Peyer's patch (tissue), 4 donors: ENCODE results near the gene MAPK4. TPM values are rescaled to one million over a fixed set of nuclear protein-coding genes. Genes with fewer than 3 reads are reported as not detected.
"Not testable (repeated sequence)": the region's sequence is repeated elsewhere in the genome, so short reads cannot be mapped to it uniquely, and the experiment has no call there.

ENCODE experiments used
- DNase-seq, 3 donors: peaks; one replicate each; pipeline ENCODE4 v3.0.0-alpha.2; 2017 to 2019
- H3K27ac ChIP-seq, 4 donors: fragments of 200-600 bp; sonication (generic); one replicate each; pipeline ENCODE4 v1.5.1; 2016 to 2019
- H3K27me3 ChIP-seq, 2 donors: fragments of 200-600 bp; sonication (generic); one replicate each; pipeline ENCODE4 v1.5.1; 2019
- H3K36me3 ChIP-seq, 3 donors: fragments of 200-600 bp; sonication (generic); one replicate each; pipeline ENCODE4 v1.5.1; 2016 to 2019
- H3K4me1 ChIP-seq, 4 donors: fragments of 200-600 bp; sonication (generic); one replicate each; pipeline ENCODE4 v1.5.1; 2016 to 2019
- H3K4me3 ChIP-seq, 4 donors: fragments of 200-600 bp; sonication (generic); 1 replicate in 3 of 4; 2 replicates in 1 of 4; pipeline ENCODE4 v1.5.1; 2016 to 2019; ENCODE audit warnings: mild to moderate bottlenecking in 1 of 4
- H3K9me3 ChIP-seq, 4 donors: fragments of 200-600 bp; sonication (generic); one replicate each; pipeline ENCODE4 v1.5.1; 2016 to 2019; ENCODE audit warnings: mild to moderate bottlenecking in 1 of 4
- CTCF ChIP-seq, 6 experiments: fragments of 450-650 bp in 4 of 6; fragments of 200-600 bp in 2 of 6; sonication (generic) in 1 of 6; IDR thresholded peaks; one replicate each; pipeline ENCODE4 v1.5.1; 2017 to 2019; ENCODE audit warnings: antibody characterized with exemption in 6 of 6, mild to moderate bottlenecking in 3 of 6, moderate library complexity in 1 of 6
- POLR2A ChIP-seq, 2 donors: fragments of 450-650 bp; IDR thresholded peaks; one replicate each; pipeline ENCODE4 v1.5.1; 2017; ENCODE audit warnings: antibody characterized with exemption in 2 of 2, mild to moderate bottlenecking in 2 of 2, moderate library complexity in 2 of 2
- total RNA-seq, 4 donors: library from RNA; depleted of rRNA; stranded (reverse); fragments of >200 nt; gene quantifications; one replicate each; pipeline ENCODE4 v1.1.0, GENCODE V29; 2016

Gene MAPK4
- total RNA-seq, 4 donors from 2014 or later: 0.54 to 2.0 (median 0.83) TPM; not detected in 1

DNA sequence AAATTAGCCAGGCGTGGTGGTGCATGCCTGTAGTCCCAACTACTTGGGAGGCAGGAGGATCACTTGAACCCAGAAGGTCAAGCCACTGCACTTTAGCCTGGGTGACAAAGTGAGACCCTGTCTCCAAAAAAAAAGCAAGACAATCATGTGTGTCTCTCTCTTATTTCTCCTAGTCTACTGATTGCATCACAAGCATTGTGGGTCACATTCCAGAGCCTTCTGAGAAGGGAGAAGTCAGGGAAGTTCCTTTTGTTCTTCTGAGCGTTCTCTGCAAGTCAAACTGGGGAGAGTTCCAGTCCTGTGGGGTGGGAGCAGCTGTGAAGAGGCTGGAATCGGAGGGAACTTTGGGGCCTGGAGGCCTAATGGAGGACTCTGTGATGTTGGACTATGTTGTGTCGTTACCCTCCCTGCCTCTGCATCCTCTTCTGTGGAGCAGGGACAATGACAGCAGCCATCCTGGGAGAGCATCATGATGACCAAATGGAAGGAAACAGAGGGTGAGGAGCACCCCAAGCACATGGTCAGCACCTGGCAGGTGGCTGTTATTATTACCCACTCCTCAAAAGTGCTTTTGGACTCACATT, 144.6 kb downstream of the MAPK4 start:
- no peak for TF ChIP-seq POLR2A (IDR thresholded peaks at IDR 0.05)
- no peak for TF ChIP-seq CTCF (IDR thresholded peaks at IDR 0.05)
- H3K36me3 ChIP-seq: no peaks in the 10 kb centered on the region
- no peak for DNase-seq

GRCh38 chr18:50706199-50706598, 146.3 kb downstream of the MAPK4 start:
- H3K27ac ChIP-seq: no peak overlapping the region
- no peak overlapping the region for H3K4me3 ChIP-seq
- H3K27me3 ChIP-seq: no peaks in the 10 kb centered on the region
- no peaks in the 10 kb centered on the region for H3K9me3 ChIP-seq
- no peak for DNase-seq
- H3K36me3 ChIP-seq: no peaks in the 10 kb centered on the region
- TF ChIP-seq CTCF (IDR thresholded peaks at IDR 0.05): no peak
- no peak for TF ChIP-seq POLR2A (IDR thresholded peaks at IDR 0.05)
- no peaks in the 10 kb centered on the region for H3K4me1 ChIP-seq

More for the DNA sequence above, 144.6 kb downstream of the MAPK4 start:
- Histone ChIP-seq H3K27me3 (no peaks in the 10 kb centered on the region), H3K27ac (no peak overlapping the region), H3K4me3 (no peak overlapping the region), H3K9me3 (no peaks in the 10 kb centered on the region), H3K4me1 (no peaks in the 10 kb centered on the region)

GRCh38 chr18:50706651-50707050, 146.8 kb downstream of the MAPK4 start:
- no peaks in the 10 kb centered on the region for H3K9me3 ChIP-seq
- TF ChIP-seq CTCF (IDR thresholded peaks at IDR 0.05) (no peak), POLR2A (IDR thresholded peaks at IDR 0.05) (no peak)

GRCh38 chr18:50707297-50707696, 147.4 kb downstream of the MAPK4 start:
- not testable (repeated sequence) for H3K4me3 ChIP-seq, H3K4me1 ChIP-seq, H3K9me3 ChIP-seq, H3K27ac ChIP-seq, H3K27me3 ChIP-seq, H3K36me3 ChIP-seq, DNase-seq

More at GRCh38 chr18:50706651-50707050, 146.8 kb downstream of the MAPK4 start:
- DNase-seq: no peak
- H3K4me3 ChIP-seq: no peak overlapping the region
- H3K27ac ChIP-seq: no peak overlapping the region
- no peaks in the 10 kb centered on the region for H3K4me1 ChIP-seq
- H3K36me3 ChIP-seq: no peaks in the 10 kb centered on the region
- H3K27me3 ChIP-seq: no peaks in the 10 kb centered on the region

DNA sequence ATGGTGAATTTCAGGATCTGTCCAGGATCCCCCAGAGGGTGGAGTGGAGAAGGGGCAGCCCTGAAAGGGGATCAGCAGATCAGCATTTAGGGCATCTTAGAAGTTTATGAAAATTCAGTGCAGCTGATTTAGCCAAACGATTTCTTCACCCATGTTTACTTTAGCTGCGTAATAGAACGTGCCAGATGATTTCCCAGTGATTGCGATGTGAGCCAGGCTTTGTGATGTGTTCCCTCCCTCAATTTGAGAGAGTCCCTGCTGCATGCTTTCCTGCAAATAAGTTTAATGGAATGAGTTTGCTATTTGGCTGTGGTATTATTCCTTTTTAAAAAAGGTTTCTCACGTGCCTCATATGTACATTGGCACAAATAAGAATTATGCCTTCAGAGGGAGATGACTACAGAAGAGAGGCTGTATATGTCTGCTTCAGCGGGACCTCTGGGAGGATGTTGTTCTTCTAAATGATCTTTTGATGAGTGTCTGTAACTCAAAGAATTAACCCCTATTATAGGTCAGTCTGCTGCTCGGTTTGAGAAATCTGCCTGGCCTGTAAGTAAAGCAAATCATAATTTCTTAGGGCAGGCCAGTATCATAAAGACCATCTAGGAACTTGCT, 148.1 kb downstream of the MAPK4 start:
- H3K27me3 ChIP-seq: no peaks in the 10 kb centered on the region
- H3K4me3 ChIP-seq: no peak overlapping the region
- H3K4me1 ChIP-seq: no peaks in the 10 kb centered on the region
- H3K27ac ChIP-seq: no peak overlapping the region
- no peaks in the 10 kb centered on the region for H3K9me3 ChIP-seq
- TF ChIP-seq POLR2A (IDR thresholded peaks at IDR 0.05): no peak
- no peak for TF ChIP-seq CTCF (IDR thresholded peaks at IDR 0.05)
- no peak for DNase-seq
- H3K36me3 ChIP-seq: no peaks in the 10 kb centered on the region

DNA sequence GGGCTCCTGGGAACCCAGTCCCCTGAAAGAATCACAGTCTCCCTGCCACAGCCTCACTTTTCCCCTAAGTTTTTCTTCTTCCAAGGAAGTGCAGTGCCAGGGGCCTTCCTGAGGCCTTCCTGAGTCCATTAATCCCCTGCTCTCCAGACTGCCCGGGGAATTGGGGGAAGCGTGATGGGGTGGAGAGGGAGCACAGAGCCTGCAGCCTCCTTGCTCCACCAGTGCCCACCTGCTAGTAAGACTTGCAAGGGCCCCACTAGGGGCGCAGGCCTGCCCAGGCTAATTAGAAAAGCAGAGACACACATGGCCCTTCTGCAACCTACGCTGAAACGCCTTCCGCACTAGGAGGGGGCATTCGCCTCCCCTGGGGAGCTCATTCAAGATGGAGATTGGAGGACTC, 149.3 kb downstream of the MAPK4 start:
- Histone ChIP-seq H3K27me3 (no peaks in the 10 kb centered on the region), H3K4me1 (no peaks in the 10 kb centered on the region), H3K9me3 (no peaks in the 10 kb centered on the region), H3K36me3 (no peaks in the 10 kb centered on the region), H3K4me3 (no peak overlapping the region), H3K27ac (no peak overlapping the region)
- no peak for DNase-seq
- TF ChIP-seq POLR2A (IDR thresholded peaks at IDR 0.05) (no peak), CTCF (IDR thresholded peaks at IDR 0.05) (no peak)
